ENCODE results near the gene MCC. TPM values are rescaled to one million over a fixed set of nuclear protein-coding genes. Genes with fewer than 3 reads are reported as not detected.

Gene MCC
- total RNA-seq, 1 donor from 2014 or later, result 2.5 TPM

DNA sequence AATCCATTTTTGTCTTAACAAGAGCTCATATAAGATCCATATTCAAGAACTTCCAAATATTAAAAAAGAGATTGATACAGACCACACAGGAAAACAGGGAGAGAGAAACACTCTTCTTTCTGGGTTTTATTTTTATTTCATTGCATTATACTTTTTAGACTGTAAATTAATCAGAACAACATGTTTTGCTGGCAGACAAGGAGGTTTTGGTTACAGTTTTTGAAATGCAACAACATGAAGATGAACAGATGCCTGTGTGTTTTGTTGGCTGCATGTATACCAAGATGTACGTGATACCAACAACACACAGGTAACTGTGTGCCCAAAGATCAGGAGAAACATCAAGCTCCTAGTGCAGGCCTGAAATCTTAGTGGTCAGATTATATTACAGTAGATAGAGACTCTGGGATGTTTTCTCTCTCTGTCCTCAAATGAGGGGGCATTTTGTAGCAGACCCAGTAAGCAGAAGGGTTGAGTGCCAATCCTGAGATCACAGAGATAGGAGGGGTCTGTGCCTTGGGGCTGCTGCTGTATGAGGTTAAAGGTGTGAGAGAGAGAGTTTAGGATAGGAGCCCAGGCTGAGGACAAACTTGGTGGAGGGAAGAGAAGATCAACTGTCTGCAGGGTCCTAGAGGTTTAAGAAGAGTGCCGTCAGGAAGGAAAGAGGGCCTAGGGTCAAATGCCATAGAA, 359.5 kb downstream of the MCC start:
- no peaks in the 10 kb centered on the region for H3K27me3 Mint-ChIP-seq (ENCODE audit: insufficient read depth, low read depth)
- no peak overlapping the region for H3K4me3 Mint-ChIP-seq
- no peaks in the 10 kb centered on the region for H3K36me3 Mint-ChIP-seq
- no peaks in the 10 kb centered on the region for H3K36me3 ChIP-seq
- no peak overlapping the region for H3K9ac ChIP-seq
- peaks cover 6% of the 10 kb centered on the region for H3K9me3 Mint-ChIP-seq
- no peak for DNase-seq (ENCODE audit: low spot score)
- H3K4me3 ChIP-seq, result no peak overlapping the region
- no peaks in the 10 kb centered on the region for H3K79me2 ChIP-seq (ENCODE audit: low read depth)
- H3K4me2 ChIP-seq, result no peak overlapping the region
- no peaks in the 10 kb centered on the region for H3F3A ChIP-seq (ENCODE audit: low read depth)
- H3K27me3 ChIP-seq, result no peaks in the 10 kb centered on the region
- TF ChIP-seq EZH2phosphoT487 (IDR thresholded peaks at IDR 0.05), result no peak
- no peak for TF ChIP-seq EZH2 (IDR thresholded peaks at IDR 0.05)
- TF ChIP-seq, protein P1, sequence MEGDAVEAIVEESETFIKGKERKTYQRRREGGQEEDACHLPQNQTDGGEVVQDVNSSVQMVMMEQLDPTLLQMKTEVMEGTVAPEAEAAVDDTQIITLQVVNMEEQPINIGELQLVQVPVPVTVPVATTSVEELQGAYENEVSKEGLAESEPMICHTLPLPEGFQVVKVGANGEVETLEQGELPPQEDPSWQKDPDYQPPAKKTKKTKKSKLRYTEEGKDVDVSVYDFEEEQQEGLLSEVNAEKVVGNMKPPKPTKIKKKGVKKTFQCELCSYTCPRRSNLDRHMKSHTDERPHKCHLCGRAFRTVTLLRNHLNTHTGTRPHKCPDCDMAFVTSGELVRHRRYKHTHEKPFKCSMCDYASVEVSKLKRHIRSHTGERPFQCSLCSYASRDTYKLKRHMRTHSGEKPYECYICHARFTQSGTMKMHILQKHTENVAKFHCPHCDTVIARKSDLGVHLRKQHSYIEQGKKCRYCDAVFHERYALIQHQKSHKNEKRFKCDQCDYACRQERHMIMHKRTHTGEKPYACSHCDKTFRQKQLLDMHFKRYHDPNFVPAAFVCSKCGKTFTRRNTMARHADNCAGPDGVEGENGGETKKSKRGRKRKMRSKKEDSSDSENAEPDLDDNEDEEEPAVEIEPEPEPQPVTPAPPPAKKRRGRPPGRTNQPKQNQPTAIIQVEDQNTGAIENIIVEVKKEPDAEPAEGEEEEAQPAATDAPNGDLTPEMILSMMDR (IDR thresholded peaks at IDR 0.05), result no peak
- H3K4me1 Mint-ChIP-seq, result no peaks in the 10 kb centered on the region
- no peak overlapping the region for H3K27ac Mint-ChIP-seq
- no peak overlapping the region for H3K27ac ChIP-seq
- no peak overlapping the region for H2AFZ ChIP-seq (replicated peaks)
- H3K4me1 ChIP-seq, result no peaks in the 10 kb centered on the region
- H3K9me3 ChIP-seq (ENCODE audit: low read depth), result no peaks in the 10 kb centered on the region
- no peaks in the 10 kb centered on the region for H4K20me1 ChIP-seq (ENCODE audit: low read depth)

DNA sequence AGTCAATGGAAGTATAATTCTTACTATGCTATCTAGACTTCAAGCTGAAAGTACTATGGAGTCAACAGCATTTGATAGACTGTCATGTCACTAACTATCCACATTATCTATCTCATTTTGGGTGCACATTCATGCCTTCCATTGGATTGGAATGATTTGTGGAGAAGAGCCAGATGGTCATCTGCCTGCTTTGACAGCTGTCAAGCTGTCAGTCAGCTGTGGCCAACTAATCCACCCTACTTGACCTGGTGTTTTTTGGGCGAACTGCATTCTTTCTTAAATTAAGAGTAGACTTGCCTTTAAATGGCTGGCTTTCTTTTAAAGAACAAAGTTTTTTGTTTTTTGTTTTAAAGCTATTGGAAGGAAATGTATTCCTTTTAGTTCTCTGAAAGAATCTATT, 360.2 kb downstream of the MCC start:
- TF ChIP-seq, protein P1 (IDR thresholded peaks at IDR 0.05), result no peak
- TF ChIP-seq EZH2phosphoT487 (IDR thresholded peaks at IDR 0.05) (no peak), EZH2 (IDR thresholded peaks at IDR 0.05) (no peak)
- no peak overlapping the region for H3K4me3 ChIP-seq
- DNase-seq (ENCODE audit: low spot score), result no peak
- H3K4me3 Mint-ChIP-seq, result no peak overlapping the region
- no peaks in the 10 kb centered on the region for H3F3A ChIP-seq (ENCODE audit: low read depth)
- H3K4me1 Mint-ChIP-seq, result no peaks in the 10 kb centered on the region
- H3K9me3 Mint-ChIP-seq, result peaks cover 6% of the 10 kb centered on the region
- no peak overlapping the region for H3K9ac ChIP-seq
- no peaks in the 10 kb centered on the region for H3K27me3 ChIP-seq
- no peaks in the 10 kb centered on the region for H3K36me3 ChIP-seq
- H4K20me1 ChIP-seq (ENCODE audit: low read depth), result no peaks in the 10 kb centered on the region
- H3K27me3 Mint-ChIP-seq (ENCODE audit: insufficient read depth, low read depth), result no peaks in the 10 kb centered on the region
- no peak overlapping the region for H3K27ac Mint-ChIP-seq
- no peaks in the 10 kb centered on the region for H3K79me2 ChIP-seq (ENCODE audit: low read depth)
- no peaks in the 10 kb centered on the region for H3K36me3 Mint-ChIP-seq
- H3K4me2 ChIP-seq, result no peak overlapping the region
- H3K4me1 ChIP-seq, result no peaks in the 10 kb centered on the region
- H2AFZ ChIP-seq (replicated peaks), result no peak overlapping the region
- no peak overlapping the region for H3K27ac ChIP-seq
- H3K9me3 ChIP-seq (ENCODE audit: low read depth), result no peaks in the 10 kb centered on the region

GRCh38 chr5:113127021-113127420, 361.2 kb downstream of the MCC start:
- no peak for DNase-seq (ENCODE audit: low spot score)
- Mint-ChIP-seq H3K36me3 (no peaks in the 10 kb centered on the region), H3K27me3 (ENCODE audit: insufficient read depth, low read depth) (no peaks in the 10 kb centered on the region), H3K4me3 (no peak overlapping the region), H3K9me3 (peaks cover 6% of the 10 kb centered on the region), H3K4me1 (no peaks in the 10 kb centered on the region), H3K27ac (no peak overlapping the region)
- no peaks in the 10 kb centered on the region for H3F3A ChIP-seq (ENCODE audit: low read depth)
- no peak overlapping the region for H3K4me3 ChIP-seq
- no peak overlapping the region for H3K9ac ChIP-seq
- no peaks in the 10 kb centered on the region for H4K20me1 ChIP-seq (ENCODE audit: low read depth)
- TF ChIP-seq, protein P1 (IDR thresholded peaks at IDR 0.05), result no peak
- no peak for TF ChIP-seq EZH2phosphoT487 (IDR thresholded peaks at IDR 0.05)
- TF ChIP-seq EZH2 (IDR thresholded peaks at IDR 0.05), result no peak
- H3K4me2 ChIP-seq, result no peak overlapping the region
- H3K9me3 ChIP-seq (ENCODE audit: low read depth), result no peaks in the 10 kb centered on the region
- no peaks in the 10 kb centered on the region for H3K4me1 ChIP-seq
- no peaks in the 10 kb centered on the region for H3K36me3 ChIP-seq
- no peaks in the 10 kb centered on the region for H3K27me3 ChIP-seq
- no peak overlapping the region for H3K27ac ChIP-seq
- no peak overlapping the region for H2AFZ ChIP-seq (replicated peaks)
- no peaks in the 10 kb centered on the region for H3K79me2 ChIP-seq (ENCODE audit: low read depth)
